Calu3 (cell line): Measurements from ENCODE around the gene CACNA2D3. TPM values are rescaled to one million over a fixed set of nuclear protein-coding genes. Genes with fewer than 3 reads are reported as not detected.

Experiments used
- BruUV-seq: library from RNA; stranded (reverse); fragments of 400-500 nt; replicated peaks from 2 replicates; lab custom pipeline; 2021; lab: Mats Ljungman, UMichigan
- CTCF ChIA-PET: fragments of 300-600 bp; sonication (Branson Sonifier 250); formaldehyde crosslinking; loops from one replicate; lab custom pipeline; 2022; ENCODE audit warnings: antibody characterized with exemption; lab: Charles Lee
- DNase-seq: peaks from one replicate; pipeline ENCODE4 v3.0.0; 2022
- H3K27ac Mint-ChIP-seq: one replicate; pipeline ENCODE4 v1.8.0; 2022; ENCODE audit warnings: mixed read lengths; ENCODE audit not compliant: unreplicated experiment
- H3K27me3 Mint-ChIP-seq: one replicate; pipeline ENCODE4 v1.8.0; 2022; ENCODE audit warnings: mixed read lengths; ENCODE audit not compliant: unreplicated experiment
- H3K36me3 Mint-ChIP-seq: one replicate; pipeline ENCODE4 v1.8.0; 2022; ENCODE audit warnings: mild to moderate bottlenecking, moderate library complexity, mixed read lengths; ENCODE audit not compliant: insufficient read depth, unreplicated experiment
- H3K4me1 Mint-ChIP-seq: one replicate; pipeline ENCODE4 v1.8.0; 2022; ENCODE audit warnings: mild to moderate bottlenecking, low read depth, mixed read lengths; ENCODE audit not compliant: unreplicated experiment
- H3K4me3 Mint-ChIP-seq: one replicate; pipeline ENCODE4 v1.8.0; 2022; ENCODE audit warnings: mild to moderate bottlenecking, low read depth, moderate library complexity, mixed read lengths; ENCODE audit not compliant: unreplicated experiment
- H3K9me3 Mint-ChIP-seq: one replicate; pipeline ENCODE4 v1.8.0; 2022; ENCODE audit warnings: low read depth, mixed read lengths; ENCODE audit not compliant: unreplicated experiment
- CTCF ChIP-seq: fragments of 200-600 bp; IDR thresholded peaks from one replicate; pipeline ENCODE4 v1.8.0; 2022; ENCODE audit warnings: antibody characterized with exemption; ENCODE audit not compliant: unreplicated experiment
- intact Hi-C: fragments of 100-400 bp; cut with micrococcal nuclease; formaldehyde crosslinking; loops from one replicate; pipeline ENCODE4 v1.10.0; 2022; ENCODE audit not compliant: unreplicated experiment
- total RNA-seq: library from RNA; stranded (reverse); gene quantifications from 2 replicates; pipeline ENCODE4 v1.2.3, GENCODE V29; 2022

CACNA2D3 gene
- total RNA-seq, 1 experiment from 2014 or later, result not detected

- intact Hi-C loops, result no loop called here
- CTCF ChIA-PET, result no interaction called here
- TF ChIP-seq CTCF, result no peak
- H3K9me3 Mint-ChIP-seq, result peaks cover 3% of the 10 kb centered on the region
- no peak for DNase-seq
- H3K27me3 Mint-ChIP-seq, result peaks cover 28% of the 10 kb centered on the region
- H3K27ac Mint-ChIP-seq, result no peak overlapping the region
- H3K4me1 Mint-ChIP-seq, result no peaks in the 10 kb centered on the region
- BruUV-seq, result no TSS peak
- no peaks in the 10 kb centered on the region for H3K36me3 Mint-ChIP-seq
- no peak overlapping the region for H3K4me3 Mint-ChIP-seq
Observed at GRCh38 chr3:54876694-54877093, 754.3 kb downstream of the CACNA2D3 start.

GRCh38 chr3:54877730-54878129, 755.4 kb downstream of the CACNA2D3 start:
- H3K9me3 Mint-ChIP-seq, result peaks cover 3% of the 10 kb centered on the region
- intact Hi-C loops, result no loop called here
- no peak overlapping the region for H3K27ac Mint-ChIP-seq
- H3K4me1 Mint-ChIP-seq, result no peaks in the 10 kb centered on the region
- BruUV-seq, result no TSS peak
- TF ChIP-seq CTCF, result no peak
- CTCF ChIA-PET, result no interaction called here
- H3K4me3 Mint-ChIP-seq, result no peak overlapping the region
- no peaks in the 10 kb centered on the region for H3K36me3 Mint-ChIP-seq
- DNase-seq, result no peak
- H3K27me3 Mint-ChIP-seq, result peaks cover 18% of the 10 kb centered on the region

- H3K27me3 Mint-ChIP-seq, result peaks cover 14% of the 10 kb centered on the region
- intact Hi-C loops, result no loop called here
- no peak for TF ChIP-seq CTCF
- no peak for DNase-seq
- no peaks in the 10 kb centered on the region for H3K4me1 Mint-ChIP-seq
- BruUV-seq, result no TSS peak
- no peak overlapping the region for H3K4me3 Mint-ChIP-seq
- no peak overlapping the region for H3K27ac Mint-ChIP-seq
- peaks cover 3% of the 10 kb centered on the region for H3K9me3 Mint-ChIP-seq
- CTCF ChIA-PET, result no interaction called here
- no peaks in the 10 kb centered on the region for H3K36me3 Mint-ChIP-seq
Observed at GRCh38 chr3:54878145-54878544, 755.8 kb downstream of the CACNA2D3 start.

- no peak for TF ChIP-seq CTCF
- BruUV-seq, result no TSS peak
- CTCF ChIA-PET, result no interaction called here
- Mint-ChIP-seq H3K36me3 (no peaks in the 10 kb centered on the region), H3K9me3 (no peaks in the 10 kb centered on the region), H3K27ac (no peak overlapping the region), H3K4me1 (no peaks in the 10 kb centered on the region), H3K27me3 (peaks cover under 1% of the 10 kb centered on the region), H3K4me3 (no peak overlapping the region)
- intact Hi-C loops, result no loop called here
- DNase-seq, result no peak
Observed at GRCh38 chr3:54882129-54882833, 759.9 kb downstream of the CACNA2D3 start.
